Type B pancreatic cell (in vitro differentiated cells): ENCODE data around the gene ROR1. TPM values are rescaled to one million over a fixed set of nuclear protein-coding genes. Genes with fewer than 3 reads are reported as not detected.

ENCODE experiments used
- DNase-seq: peaks from one replicate; pipeline ENCODE4 v3.0.0; 2021; ENCODE audit warnings: mixed read lengths; ENCODE audit not compliant: unreplicated experiment; ENCODE audit errors: extremely low spot score
- H3K27ac Mint-ChIP-seq: 2 replicates; pipeline ENCODE4 v1.8.0; 2021; ENCODE audit warnings: mild to moderate bottlenecking, mixed read lengths
- H3K27me3 Mint-ChIP-seq: 2 replicates; pipeline ENCODE4 v1.8.0; 2021; ENCODE audit warnings: mixed read lengths
- H3K36me3 Mint-ChIP-seq: 2 replicates; pipeline ENCODE4 v1.8.0; 2021; ENCODE audit warnings: mixed read lengths
- H3K4me1 Mint-ChIP-seq: one replicate; pipeline ENCODE4 v1.8.0; 2021; ENCODE audit warnings: mixed read lengths; ENCODE audit not compliant: unreplicated experiment
- H3K4me3 Mint-ChIP-seq: 2 replicates; pipeline ENCODE4 v1.8.0; 2021; ENCODE audit warnings: mild to moderate bottlenecking, mixed read lengths
- H3K9me3 Mint-ChIP-seq: 2 replicates; pipeline ENCODE4 v1.8.0; 2021; ENCODE audit warnings: mixed read lengths
- total RNA-seq: library from RNA; stranded (reverse); gene quantifications from 2 replicates; pipeline ENCODE4 v1.2.1, GENCODE V29; 2021; ENCODE audit warnings: low replicate concordance
- TF ChIP-seq, protein P1 (sequence below): fragments of 200-600 bp; sonication (generic); conservative IDR thresholded peaks from 2 replicates; pipeline ENCODE4 v1.5.0; 2021; ENCODE audit warnings: antibody characterized with exemption, mild to moderate bottlenecking

ROR1 gene
- total RNA-seq, 1 donor from 2014 or later = 32.0 TPM

DNA sequence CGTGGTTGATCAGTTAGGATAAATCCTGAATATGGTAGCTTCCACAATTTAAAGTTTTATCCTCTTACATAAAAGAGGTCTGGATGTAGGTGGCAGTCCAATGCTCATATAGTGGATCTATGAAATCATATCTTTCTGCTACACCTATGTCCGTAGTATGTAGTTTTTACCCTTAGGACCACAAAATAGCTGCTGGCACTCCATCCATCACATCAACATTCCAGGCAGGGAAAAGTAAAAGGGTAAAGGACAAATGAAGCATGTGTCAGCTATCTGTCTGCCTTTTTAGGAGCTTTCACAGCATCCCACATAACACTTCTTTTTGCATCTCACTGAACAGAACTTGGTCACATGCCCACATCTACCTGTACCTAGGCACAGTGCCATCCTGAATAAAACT, 184.7 kb downstream of the ROR1 start:
- H3K27ac Mint-ChIP-seq = no peak overlapping the region
- H3K4me3 Mint-ChIP-seq = no peak overlapping the region
- H3K27me3 Mint-ChIP-seq = peaks cover 7% of the 10 kb centered on the region
- peaks cover 28% of the 10 kb centered on the region for H3K36me3 Mint-ChIP-seq
- peaks cover 6% of the 10 kb centered on the region for H3K4me1 Mint-ChIP-seq
- DNase-seq = no peak
- peaks cover 19% of the 10 kb centered on the region for H3K9me3 Mint-ChIP-seq
- TF ChIP-seq, protein P1, sequence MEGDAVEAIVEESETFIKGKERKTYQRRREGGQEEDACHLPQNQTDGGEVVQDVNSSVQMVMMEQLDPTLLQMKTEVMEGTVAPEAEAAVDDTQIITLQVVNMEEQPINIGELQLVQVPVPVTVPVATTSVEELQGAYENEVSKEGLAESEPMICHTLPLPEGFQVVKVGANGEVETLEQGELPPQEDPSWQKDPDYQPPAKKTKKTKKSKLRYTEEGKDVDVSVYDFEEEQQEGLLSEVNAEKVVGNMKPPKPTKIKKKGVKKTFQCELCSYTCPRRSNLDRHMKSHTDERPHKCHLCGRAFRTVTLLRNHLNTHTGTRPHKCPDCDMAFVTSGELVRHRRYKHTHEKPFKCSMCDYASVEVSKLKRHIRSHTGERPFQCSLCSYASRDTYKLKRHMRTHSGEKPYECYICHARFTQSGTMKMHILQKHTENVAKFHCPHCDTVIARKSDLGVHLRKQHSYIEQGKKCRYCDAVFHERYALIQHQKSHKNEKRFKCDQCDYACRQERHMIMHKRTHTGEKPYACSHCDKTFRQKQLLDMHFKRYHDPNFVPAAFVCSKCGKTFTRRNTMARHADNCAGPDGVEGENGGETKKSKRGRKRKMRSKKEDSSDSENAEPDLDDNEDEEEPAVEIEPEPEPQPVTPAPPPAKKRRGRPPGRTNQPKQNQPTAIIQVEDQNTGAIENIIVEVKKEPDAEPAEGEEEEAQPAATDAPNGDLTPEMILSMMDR = no peak

DNA sequence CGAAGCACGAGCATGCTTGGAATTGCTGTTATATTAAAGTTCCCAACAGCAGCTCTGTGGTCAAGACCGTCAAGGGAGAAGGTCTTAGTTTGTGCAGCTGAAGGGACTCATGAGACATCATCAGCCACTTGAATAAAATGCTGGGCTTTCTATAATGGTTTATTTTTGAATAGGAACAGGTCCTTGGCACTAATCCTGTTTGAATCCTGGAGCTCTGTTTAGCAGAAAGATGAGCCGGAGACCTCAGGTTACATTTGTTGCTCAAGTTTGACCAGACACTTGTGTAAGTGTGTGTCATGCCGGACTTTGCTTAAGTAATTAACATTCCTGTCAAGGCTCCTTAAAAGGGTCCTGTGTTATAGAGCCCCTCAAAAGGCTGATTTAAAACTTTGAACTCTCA, 186.5 kb downstream of the ROR1 start:
- Mint-ChIP-seq H3K4me3 (no peak overlapping the region), H3K9me3 (peaks cover 7% of the 10 kb centered on the region), H3K36me3 (peaks cover 21% of the 10 kb centered on the region), H3K27me3 (peaks cover 7% of the 10 kb centered on the region), H3K27ac (no peak overlapping the region), H3K4me1 (peaks cover 8% of the 10 kb centered on the region)
- no peak for DNase-seq
- TF ChIP-seq, protein P1 = no peak

DNA sequence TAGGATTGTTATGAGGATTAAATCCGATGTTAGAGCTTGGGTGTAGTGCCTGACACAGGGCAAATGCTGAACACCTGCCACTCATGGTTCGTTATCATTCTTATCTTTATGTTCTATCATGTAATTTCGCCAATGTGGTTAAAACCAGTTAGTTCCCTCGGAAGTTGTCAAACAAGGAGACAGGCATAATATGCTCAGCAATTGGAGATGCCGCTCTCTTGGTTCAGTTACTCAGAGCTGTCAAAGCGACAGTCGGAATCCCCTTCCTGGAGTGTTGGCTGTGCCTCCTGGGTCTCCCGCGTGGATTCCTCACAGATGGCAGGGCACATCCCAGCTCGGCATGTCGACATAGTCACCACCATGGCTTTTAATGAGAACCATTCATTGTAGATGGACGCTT, 192.2 kb downstream of the ROR1 start:
- H3K27me3 Mint-ChIP-seq = peaks cover 5% of the 10 kb centered on the region
- H3K36me3 Mint-ChIP-seq = peaks cover 20% of the 10 kb centered on the region
- TF ChIP-seq, protein P1 = no peak
- H3K9me3 Mint-ChIP-seq = peaks cover 15% of the 10 kb centered on the region
- no peak overlapping the region for H3K27ac Mint-ChIP-seq
- H3K4me1 Mint-ChIP-seq = peaks cover 29% of the 10 kb centered on the region
- H3K4me3 Mint-ChIP-seq = no peak overlapping the region
- no peak for DNase-seq

DNA sequence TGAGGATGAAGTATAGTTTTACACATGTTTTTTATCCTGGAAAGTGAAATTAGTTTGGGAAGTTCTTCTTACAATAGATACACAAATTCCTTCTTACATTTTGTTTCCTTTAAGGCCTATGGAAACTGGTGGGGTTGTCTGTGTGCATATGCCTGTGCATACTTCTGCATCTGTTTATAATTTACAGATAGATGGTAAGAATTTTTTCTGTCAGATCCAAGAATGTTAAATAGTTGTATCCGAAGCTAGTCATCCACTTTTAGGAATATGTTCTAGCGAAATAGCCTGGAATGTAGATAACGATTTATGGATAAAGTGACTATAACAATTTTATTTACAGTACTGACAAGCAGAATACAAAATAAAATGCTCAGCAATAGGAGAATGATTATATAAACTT, 194.1 kb downstream of the ROR1 start:
- Mint-ChIP-seq H3K4me3 (no peak overlapping the region), H3K36me3 (peaks cover 9% of the 10 kb centered on the region), H3K27me3 (peaks cover 5% of the 10 kb centered on the region), H3K9me3 (peaks cover 9% of the 10 kb centered on the region), H3K4me1 (peaks cover 30% of the 10 kb centered on the region), H3K27ac (no peak overlapping the region)
- no peak for DNase-seq
- TF ChIP-seq, protein P1 = no peak

DNA sequence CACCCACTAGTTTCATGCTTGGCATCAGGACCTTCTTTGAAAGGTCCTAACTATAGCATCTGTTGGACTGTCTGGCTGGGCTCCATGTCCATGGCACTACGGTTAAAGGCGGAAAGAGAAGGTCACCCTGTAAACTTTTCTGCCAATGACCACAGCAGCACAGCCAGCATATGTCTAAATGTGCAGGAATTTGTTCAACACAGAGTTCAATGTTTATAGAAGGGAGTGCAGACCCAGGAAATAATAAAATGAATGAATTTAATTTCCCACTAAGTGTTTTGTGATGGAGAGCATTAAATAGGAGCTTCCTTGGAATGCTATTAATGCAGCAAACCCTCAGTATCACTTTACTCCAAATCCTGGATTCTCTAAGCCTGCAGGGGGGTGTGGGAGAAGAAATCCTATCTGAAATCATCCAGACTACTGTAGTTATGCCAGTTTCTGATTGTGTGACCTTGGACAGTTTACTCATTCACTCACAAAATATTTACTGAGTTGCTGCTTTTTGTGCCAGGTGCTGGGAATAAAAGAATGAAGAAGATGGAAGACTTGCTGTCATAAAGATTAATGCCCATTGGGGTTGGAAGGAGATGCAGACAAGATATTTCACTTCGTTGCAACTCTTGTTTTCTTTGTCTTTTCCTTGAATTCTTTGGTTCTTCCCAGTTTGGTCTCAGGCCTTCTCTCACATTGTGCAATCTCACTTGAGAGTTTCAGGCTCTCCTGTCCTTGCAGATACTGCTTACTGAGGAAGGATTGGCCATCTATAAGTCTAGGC, 195.0 kb downstream of the ROR1 start:
- Mint-ChIP-seq H3K4me3 (no peak overlapping the region), H3K27me3 (peaks cover 5% of the 10 kb centered on the region), H3K36me3 (peaks cover 9% of the 10 kb centered on the region), H3K9me3 (peaks cover 12% of the 10 kb centered on the region), H3K27ac (no peak overlapping the region), H3K4me1 (peaks cover 39% of the 10 kb centered on the region)
- TF ChIP-seq, protein P1 = no peak
- no peak for DNase-seq
